Activated naive CD8-positive, alpha-beta T cell treated with anti-CD3 and anti-CD28 coated beads, Interleukin-2, amount 10 ng/mL, durations not matched to agents 7 days and 5 days (primary cell): ENCODE results near the gene INAVA. TPM values are rescaled to one million over a fixed set of nuclear protein-coding genes. Genes with fewer than 3 reads are reported as not detected.
"Not testable (repeated sequence)": the region's sequence is repeated elsewhere in the genome, so short reads cannot be mapped to it uniquely, and the experiment has no call there.

Experiments
- ATAC-seq: fragments of 150-1000 bp; cut with Tn5 transposase; one replicate; pipeline ENCODE4 v1.10.0; 2021; ENCODE audit warnings: low read depth, moderate library complexity
- POLR2A ChIA-PET: fragments of 350-600 bp; sonication (Branson Sonifier 250); formaldehyde crosslinking; loops from one replicate; lab custom pipeline; 2021; ENCODE audit warnings: antibody characterized with exemption; lab: Charles Lee
- DNase-seq: peaks from one replicate; pipeline ENCODE4 v3.0.0; 2021
- H3K27ac Mint-ChIP-seq: one replicate; pipeline ENCODE4 v1.8.0; 2022; ENCODE audit warnings: mild to moderate bottlenecking, mixed read lengths
- H3K27me3 Mint-ChIP-seq: one replicate; pipeline ENCODE4 v1.8.0; 2022; ENCODE audit warnings: mild to moderate bottlenecking, moderate library complexity, mixed read lengths
- H3K36me3 Mint-ChIP-seq: one replicate; pipeline ENCODE4 v1.8.0; 2021; ENCODE audit warnings: mild to moderate bottlenecking, mixed read lengths
- H3K4me1 Mint-ChIP-seq: one replicate; pipeline ENCODE4 v1.8.0; 2021; ENCODE audit warnings: mixed read lengths
- H3K4me3 Mint-ChIP-seq: one replicate; pipeline ENCODE4 v1.8.0; 2022; ENCODE audit warnings: mild to moderate bottlenecking, moderate library complexity, mixed read lengths
- H3K9me3 Mint-ChIP-seq: one replicate; pipeline ENCODE4 v1.8.0; 2021; ENCODE audit warnings: mixed read lengths
- total RNA-seq, 2 experiments: library from RNA; stranded (reverse); gene quantifications; one replicate each; pipeline ENCODE4 v1.2.3, GENCODE V29; 2021

INAVA gene
- total RNA-seq, 2 experiments from 2014 or later: 0.14 to 0.25 TPM

DNA sequence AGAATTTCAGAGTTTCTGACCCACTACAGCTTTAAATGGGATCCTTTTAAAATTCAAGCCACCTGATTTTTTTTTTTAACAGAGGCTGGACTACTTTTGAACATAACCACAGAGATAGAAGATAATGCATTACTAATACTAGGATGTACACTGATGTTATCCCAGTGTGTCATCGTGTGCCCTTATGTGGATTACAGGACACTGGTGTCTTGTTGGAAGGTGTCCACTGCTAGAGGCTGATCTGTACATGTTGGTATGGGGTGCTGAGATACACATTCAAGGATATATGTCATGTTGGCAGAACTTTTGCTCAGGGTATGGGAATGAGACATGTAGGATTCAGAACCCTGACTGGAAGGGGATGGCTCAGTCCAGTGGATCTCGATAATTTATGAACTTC is 56.3 kb downstream of the INAVA start:
- Mint-ChIP-seq H3K27me3 (peaks cover 13% of the 10 kb centered on the region), H3K36me3 (no peaks in the 10 kb centered on the region), H3K27ac (no peak overlapping the region), H3K4me3 (no peak overlapping the region), H3K4me1 (no peaks in the 10 kb centered on the region), H3K9me3 (peaks cover 6% of the 10 kb centered on the region)
- ATAC-seq (no peak), DNase-seq (no peak)
- POLR2A ChIA-PET: no interaction called here

DNA sequence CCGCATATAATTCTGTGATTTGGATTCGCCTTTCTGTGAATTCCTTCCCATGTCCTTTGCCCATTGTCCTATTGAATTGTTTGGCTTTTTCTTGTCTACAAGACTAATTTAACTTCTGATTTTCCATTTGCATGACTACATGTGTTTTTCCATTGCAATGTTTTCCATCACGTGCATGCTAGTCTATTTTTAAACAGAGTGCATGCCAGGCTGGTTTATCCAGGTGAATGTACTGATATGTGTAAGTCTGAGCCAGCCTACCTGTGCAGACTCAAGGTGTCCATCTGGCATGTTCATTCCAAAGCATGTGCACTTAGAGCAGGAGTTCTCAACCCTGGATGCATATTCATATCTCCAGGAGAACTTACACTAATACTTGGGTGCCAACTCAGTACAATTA is 59.7 kb downstream of the INAVA start:
- Mint-ChIP-seq H3K4me1 (no peaks in the 10 kb centered on the region), H3K27ac (no peak overlapping the region), H3K27me3 (peaks cover 16% of the 10 kb centered on the region), H3K4me3 (no peak overlapping the region), H3K9me3 (no peaks in the 10 kb centered on the region), H3K36me3 (no peaks in the 10 kb centered on the region)
- POLR2A ChIA-PET: no interaction called here
- ATAC-seq (no peak), DNase-seq (no peak)

DNA sequence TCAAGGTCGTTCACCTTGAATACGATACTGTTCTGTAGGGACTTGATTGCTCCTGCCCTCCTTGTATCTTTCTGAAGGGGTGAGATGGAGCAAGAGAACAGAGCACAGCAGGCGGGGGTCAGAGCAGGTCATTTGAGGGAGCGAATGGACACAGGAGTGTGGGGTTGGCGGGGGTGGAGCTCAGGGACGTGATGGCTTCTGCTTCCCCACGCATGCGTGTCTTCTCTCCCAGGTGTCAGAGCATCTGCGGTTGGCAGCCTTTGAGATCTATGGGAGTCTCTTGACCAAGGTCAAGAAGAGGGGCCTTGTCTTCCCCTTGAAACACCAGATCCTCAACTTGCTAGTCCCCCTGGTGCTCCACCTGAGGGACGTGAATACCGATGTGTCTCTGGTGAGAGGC is 63.9 kb downstream of the INAVA start:
- Mint-ChIP-seq H3K27me3 (peaks cover 9% of the 10 kb centered on the region), H3K27ac (no peak overlapping the region), H3K4me3 (no peak overlapping the region), H3K9me3 (no peaks in the 10 kb centered on the region), H3K4me1 (no peaks in the 10 kb centered on the region), H3K36me3 (no peaks in the 10 kb centered on the region)
- DNase-seq (no peak), ATAC-seq (no peak)
- POLR2A ChIA-PET: no interaction called here

DNA sequence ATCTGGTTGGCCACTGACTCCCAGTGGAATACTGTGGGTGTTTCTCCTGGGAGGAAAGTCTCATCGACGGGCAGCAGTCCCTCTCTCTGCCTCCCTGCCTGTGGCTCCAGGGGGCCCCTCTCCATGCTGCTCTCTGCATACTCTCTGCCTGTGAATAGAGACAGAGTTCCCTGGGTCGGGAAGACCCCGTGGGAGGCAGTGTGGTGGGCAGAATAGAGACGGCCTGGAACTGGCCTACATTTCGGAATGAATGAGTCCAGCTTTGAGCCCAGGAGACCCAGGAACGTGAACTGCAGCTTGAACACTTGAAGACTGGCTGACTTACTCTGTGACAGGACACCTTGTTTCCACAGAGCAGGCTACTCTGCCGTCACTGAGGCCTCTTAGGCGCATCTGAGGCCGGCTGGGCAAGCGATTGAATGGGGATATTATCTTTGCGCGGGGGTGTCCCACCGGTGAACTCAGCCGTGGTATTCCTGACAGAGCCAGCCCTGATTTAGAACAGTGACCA is 64.8 kb downstream of the INAVA start:
- POLR2A ChIA-PET: no interaction called here
- no peak for DNase-seq
- no peak for ATAC-seq
- Mint-ChIP-seq H3K27ac (no peak overlapping the region), H3K4me1 (peaks cover under 1% of the 10 kb centered on the region), H3K9me3 (no peaks in the 10 kb centered on the region), H3K36me3 (no peaks in the 10 kb centered on the region), H3K4me3 (no peak overlapping the region), H3K27me3 (peaks cover 5% of the 10 kb centered on the region)

DNA sequence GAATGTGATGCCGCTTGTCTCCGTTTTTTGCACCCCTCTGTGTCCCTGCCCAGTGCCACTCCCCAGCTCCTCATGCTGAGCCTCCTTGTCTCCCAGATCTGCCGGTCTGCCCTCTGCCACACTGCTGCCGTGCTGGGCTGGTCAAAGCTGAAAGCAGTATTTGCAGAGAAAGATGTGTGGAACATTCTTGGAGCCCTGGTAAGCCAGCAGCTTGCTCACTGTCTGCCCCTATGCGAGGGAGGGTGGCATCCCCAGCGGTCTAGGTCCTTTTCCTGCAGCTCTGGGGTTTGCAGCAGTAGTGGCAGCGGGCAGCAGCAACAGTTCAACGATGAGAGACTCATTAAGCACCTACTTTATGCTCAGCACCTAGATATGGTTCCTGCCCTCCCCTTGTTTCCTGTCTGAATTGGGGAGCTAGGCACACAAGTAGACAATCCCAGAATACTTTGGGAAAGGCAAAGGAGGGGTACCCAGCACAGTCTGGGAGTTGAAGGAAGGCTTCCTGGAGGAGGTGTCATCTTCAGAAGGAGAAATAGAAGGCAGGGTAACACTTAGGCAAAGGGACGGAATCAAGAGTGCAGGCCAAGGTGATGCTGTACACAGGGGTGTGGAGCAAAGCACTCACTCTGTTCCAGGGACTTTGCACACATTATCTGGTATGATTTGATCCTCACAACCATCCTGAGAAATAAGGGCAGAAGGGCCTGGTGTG is 65.7 kb downstream of the INAVA start:
- no peaks in the 10 kb centered on the region for H3K9me3 Mint-ChIP-seq
- ATAC-seq (no peak), DNase-seq (no peak)
- POLR2A ChIA-PET: no interaction called here
- no peaks in the 10 kb centered on the region for H3K36me3 Mint-ChIP-seq
- peaks cover 5% of the 10 kb centered on the region for H3K27me3 Mint-ChIP-seq
- no peak overlapping the region for H3K27ac Mint-ChIP-seq
- no peak overlapping the region for H3K4me3 Mint-ChIP-seq
- peaks cover 2% of the 10 kb centered on the region for H3K4me1 Mint-ChIP-seq

DNA sequence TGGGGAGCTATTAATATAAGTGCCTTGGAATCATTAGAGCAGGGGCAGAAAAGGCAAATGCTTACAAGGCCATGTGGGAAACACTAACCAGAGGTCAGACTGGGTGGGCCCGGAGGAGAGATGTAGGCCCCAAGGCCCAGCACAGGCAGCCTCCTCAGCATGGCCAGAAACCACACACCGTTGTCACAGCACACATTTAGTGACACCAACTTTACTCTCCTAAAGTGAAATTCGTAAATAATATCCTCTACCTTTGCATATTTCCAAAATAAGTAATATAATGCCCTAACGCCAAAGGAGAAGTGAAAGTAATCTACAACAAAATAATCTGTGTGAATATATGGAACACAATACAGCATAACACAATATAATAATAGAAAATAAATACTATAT is 66.2 kb downstream of the INAVA start:
- H3K4me1 Mint-ChIP-seq: peaks cover 2% of the 10 kb centered on the region
- H3K27me3 Mint-ChIP-seq: peaks cover 5% of the 10 kb centered on the region
- POLR2A ChIA-PET: no interaction called here
- H3K36me3 Mint-ChIP-seq: no peaks in the 10 kb centered on the region
- ATAC-seq: no peak
- DNase-seq: no peak
- no peak overlapping the region for H3K4me3 Mint-ChIP-seq
- no peaks in the 10 kb centered on the region for H3K9me3 Mint-ChIP-seq
- no peak overlapping the region for H3K27ac Mint-ChIP-seq

DNA sequence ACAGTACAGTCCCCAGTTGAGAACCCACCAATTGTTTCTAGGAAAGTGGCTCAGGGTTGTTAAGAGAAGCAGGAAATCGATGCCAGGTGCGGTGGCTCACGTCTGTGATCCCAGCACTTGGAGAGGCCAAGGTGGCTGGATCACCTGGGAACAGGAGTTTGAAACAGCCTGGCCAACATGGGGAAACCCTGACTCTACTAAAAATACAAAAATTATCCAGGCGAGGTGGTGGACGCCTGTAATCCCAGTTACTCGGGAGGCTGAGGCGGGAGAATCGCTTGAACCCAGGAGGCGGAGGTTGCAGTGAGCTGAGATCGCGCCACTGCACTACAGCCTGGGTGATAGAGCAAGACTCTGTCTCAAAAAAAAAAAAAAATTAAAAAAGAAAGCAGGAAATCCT is 67.5 kb downstream of the INAVA start:
- H3K27me3 Mint-ChIP-seq, H3K36me3 Mint-ChIP-seq, H3K9me3 Mint-ChIP-seq, H3K4me1 Mint-ChIP-seq, H3K27ac Mint-ChIP-seq, ATAC-seq, H3K4me3 Mint-ChIP-seq, POLR2A ChIA-PET, DNase-seq: not testable (repeated sequence)

DNA sequence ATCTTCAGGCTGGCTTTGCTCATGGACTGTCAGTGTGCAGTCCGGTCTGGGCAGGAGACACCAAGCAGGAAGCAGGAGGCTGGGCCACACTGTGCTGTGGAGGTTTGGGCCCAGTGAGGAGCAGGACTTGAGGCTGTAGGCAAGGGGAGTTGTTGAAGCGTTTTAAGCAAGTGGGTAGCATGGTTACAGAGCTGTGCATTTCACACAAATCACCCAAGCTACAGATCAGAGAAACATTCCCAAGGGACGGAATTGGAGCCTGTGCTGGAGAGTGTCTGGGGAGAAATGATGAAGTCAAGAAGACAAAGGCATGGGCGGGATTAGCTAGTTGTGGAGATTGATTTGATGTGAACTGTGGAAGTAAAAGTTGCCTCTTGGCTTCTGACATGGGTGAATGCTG is 67.9 kb downstream of the INAVA start:
- ATAC-seq (no peak), DNase-seq (no peak)
- Mint-ChIP-seq H3K9me3 (no peaks in the 10 kb centered on the region), H3K27me3 (peaks cover 5% of the 10 kb centered on the region), H3K4me1 (peaks cover 2% of the 10 kb centered on the region), H3K27ac (no peak overlapping the region), H3K4me3 (no peak overlapping the region), H3K36me3 (peaks cover 1% of the 10 kb centered on the region)
- POLR2A ChIA-PET: no interaction called here

DNA sequence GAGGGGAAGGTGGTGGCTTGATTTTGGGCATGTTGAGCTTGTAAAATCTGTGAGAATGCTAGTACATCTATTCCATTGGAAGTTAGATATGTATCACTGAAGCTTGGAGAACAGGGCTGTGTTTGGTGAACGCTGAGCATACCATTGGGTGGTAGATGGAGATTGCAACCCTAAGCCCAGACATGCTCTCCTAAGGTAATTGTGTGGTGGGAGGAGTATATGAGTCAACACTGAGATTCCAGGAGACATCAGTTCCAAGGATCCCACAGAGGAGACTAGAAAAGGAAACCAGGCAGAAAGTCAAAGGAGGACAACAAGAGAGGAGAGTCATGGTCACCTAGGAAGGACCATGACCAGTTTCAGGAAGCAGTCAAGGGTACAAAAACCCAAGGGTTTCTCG is 68.4 kb downstream of the INAVA start:
- Mint-ChIP-seq H3K4me1 (peaks cover 2% of the 10 kb centered on the region), H3K27ac (no peak overlapping the region), H3K36me3 (peaks cover 1% of the 10 kb centered on the region), H3K9me3 (no peaks in the 10 kb centered on the region), H3K27me3 (peaks cover 3% of the 10 kb centered on the region), H3K4me3 (no peak overlapping the region)
- DNase-seq (no peak), ATAC-seq (no peak)
- POLR2A ChIA-PET: no interaction called here

DNA sequence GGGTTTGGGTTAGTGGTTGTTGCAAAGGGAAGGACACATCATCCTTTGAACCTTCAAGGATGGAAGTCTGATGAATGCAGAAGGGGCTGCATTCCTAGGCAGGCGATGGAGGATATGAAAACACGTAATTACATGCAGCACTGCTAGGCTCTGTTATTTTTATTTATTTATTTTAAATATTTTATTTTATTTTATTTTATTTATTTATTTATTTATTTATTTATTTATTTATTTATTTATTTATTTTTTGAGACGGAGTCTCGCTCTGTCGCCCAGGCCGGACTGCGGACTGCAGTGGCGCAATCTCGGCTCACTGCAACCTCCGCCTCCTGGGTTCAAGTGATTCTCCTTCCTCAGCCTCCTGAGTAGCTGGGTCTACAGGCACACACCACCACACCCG is 69.2 kb downstream of the INAVA start:
- POLR2A ChIA-PET: not testable (repeated sequence)

More for the DNA sequence above, 69.2 kb downstream of the INAVA start:
- not testable (repeated sequence) for H3K27ac Mint-ChIP-seq, H3K27me3 Mint-ChIP-seq, H3K4me3 Mint-ChIP-seq, DNase-seq, H3K4me1 Mint-ChIP-seq, H3K36me3 Mint-ChIP-seq, ATAC-seq, H3K9me3 Mint-ChIP-seq

Other genes starting within 250 kb of the INAVA start
- 10 to 100 TPM; 28.1 to 33.9 TPM for gene DDX59, start 225.0 kb upstream of the INAVA start, total RNA-seq
- 1 to 10 TPM in 1 of 2 experiments, under 1 TPM in 1; 0.83 to 1.2 TPM for gene CAMSAP2, start 156.0 kb upstream of the INAVA start, total RNA-seq
- under 1 TPM; 0.75 to 0.91 TPM for gene GPR25, start 21.9 kb upstream of the INAVA start, total RNA-seq
- gene KIF21B, start 128.8 kb downstream of the INAVA start, total RNA-seq: 100 to 1,000 TPM; 143 TPM
- not detected for gene CACNA1S, start 217.5 kb downstream of the INAVA start, total RNA-seq
- gene ASCL5, start 232.3 kb downstream of the INAVA start, total RNA-seq: not detected